Liver (tissue), 9 donors: Measurements from ENCODE around the gene ERBB4. TPM values are rescaled to one million over a fixed set of nuclear protein-coding genes. Genes with fewer than 3 reads are reported as not detected.

ENCODE experiments used
- DNase-seq: peaks from one replicate; pipeline ENCODE4 v3.0.0-alpha.2; 2017; ENCODE audit warnings: low spot score
- H3K27ac ChIP-seq, 2 donors: one replicate each; pipeline ENCODE4 v1.7.0; 2013; ENCODE audit warnings: inconsistent platforms in 2 of 2, low read length in 2 of 2, control low read depth in 1 of 2, low read depth in 1 of 2, mild to moderate bottlenecking in 1 of 2
- H3K27me3 ChIP-seq, 4 donors: one replicate each; pipeline versions ENCODE4 v1.6.1 to v1.7.0; 2013; ENCODE audit warnings: low read length in 3 of 4, inconsistent platforms in 1 of 4, mild to moderate bottlenecking in 1 of 4, moderate library complexity in 1 of 4; ENCODE audit not compliant: control insufficient read depth in 4 of 4, insufficient read depth in 4 of 4
- H3K36me3 ChIP-seq, 4 donors: one replicate each; pipeline versions ENCODE4 v1.6.1 to v1.7.0; 2013; ENCODE audit warnings: low read length in 3 of 4, mild to moderate bottlenecking in 3 of 4, low read depth in 1 of 4, moderate library complexity in 1 of 4; ENCODE audit not compliant: control insufficient read depth in 4 of 4, insufficient read depth in 3 of 4
- H3K4me1 ChIP-seq, 4 donors: one replicate each; pipeline versions ENCODE4 v1.6.1 to v1.7.0; 2013; ENCODE audit warnings: low read length in 3 of 4, mild to moderate bottlenecking in 3 of 4, moderate library complexity in 1 of 4; ENCODE audit not compliant: control insufficient read depth in 4 of 4, insufficient read depth in 4 of 4
- H3K4me3 ChIP-seq, 3 donors: one replicate each; pipeline versions ENCODE4 v1.6.1 to v1.7.0; 2013; ENCODE audit warnings: low read length in 3 of 3, control low read depth in 1 of 3, low read depth in 1 of 3, mild to moderate bottlenecking in 1 of 3
- H3K9ac ChIP-seq, 2 donors: one replicate each; pipeline ENCODE4 v1.7.0; 2013; ENCODE audit warnings: low read length in 2 of 2, mild to moderate bottlenecking in 2 of 2, moderate library complexity in 2 of 2, control low read depth in 1 of 2, low read depth in 1 of 2
- H3K9me3 ChIP-seq, 4 donors: one replicate each; pipeline versions ENCODE4 v1.6.1 to v1.7.0; 2013; ENCODE audit warnings: low read length in 3 of 4; ENCODE audit not compliant: control insufficient read depth in 4 of 4
- EGR1 ChIP-seq, 2 donors: IDR thresholded peaks; 2 replicates each; pipeline ENCODE4 v1.6.1; 2016 to 2018; ENCODE audit warnings: antibody characterized with exemption in 2 of 2, low read depth in 2 of 2
- FOXA1 ChIP-seq: IDR thresholded peaks from 2 replicates; pipeline ENCODE4 v1.6.1; 2016; ENCODE audit warnings: antibody characterized with exemption
- FOXA2 ChIP-seq: IDR thresholded peaks from 2 replicates; pipeline ENCODE4 v1.6.1; 2016; ENCODE audit warnings: antibody characterized with exemption
- GABPA ChIP-seq, 2 donors: IDR thresholded peaks in 1 of 2; conservative IDR thresholded peaks in 1 of 2; 2 replicates each; pipeline ENCODE4 v1.6.1; 2016; ENCODE audit warnings: antibody characterized with exemption in 2 of 2, mild to moderate bottlenecking in 1 of 2, moderate library complexity in 1 of 2
- HNF4A ChIP-seq, 2 donors: conservative IDR thresholded peaks; 2 replicates each; pipeline ENCODE4 v1.6.1; 2016; ENCODE audit warnings: antibody characterized with exemption in 2 of 2, mild to moderate bottlenecking in 2 of 2
- HNF4G ChIP-seq: IDR thresholded peaks from 2 replicates; pipeline ENCODE4 v1.6.1; 2016; ENCODE audit warnings: antibody characterized with exemption
- JUND ChIP-seq, 2 donors: IDR thresholded peaks; 2 replicates each; pipeline ENCODE4 v1.6.1; 2016; ENCODE audit warnings: antibody characterized with exemption in 2 of 2
- NR2F2 ChIP-seq: IDR thresholded peaks from 2 replicates; pipeline ENCODE4 v1.6.1; 2016; ENCODE audit warnings: antibody characterized with exemption
- RAD21 ChIP-seq, 2 donors: IDR thresholded peaks; 2 replicates each; pipeline ENCODE4 v1.6.1; 2016; ENCODE audit warnings: antibody characterized with exemption in 2 of 2, mild to moderate bottlenecking in 2 of 2
- RXRA ChIP-seq, 2 donors: IDR thresholded peaks; 2 replicates each; pipeline ENCODE4 v1.6.1; 2017 to 2018; ENCODE audit warnings: antibody characterized with exemption in 2 of 2, mild to moderate bottlenecking in 1 of 2
- SP1 ChIP-seq: IDR thresholded peaks from 2 replicates; pipeline ENCODE4 v1.6.1; 2018; ENCODE audit warnings: antibody characterized with exemption, mild to moderate bottlenecking
- TAF1 ChIP-seq: conservative IDR thresholded peaks from 2 replicates; pipeline ENCODE4 v1.6.1; 2016; ENCODE audit warnings: antibody characterized with exemption, mild to moderate bottlenecking
- YY1 ChIP-seq: IDR thresholded peaks from 2 replicates; pipeline ENCODE4 v1.6.1; 2016; ENCODE audit warnings: antibody characterized with exemption, mild to moderate bottlenecking
- polyA plus RNA-seq, 2 donors: library from polyadenylated mRNA; stranded (reverse) in 1 of 2; unstranded in 1 of 2; fragments of 200-250 nt in 1 of 2; fragments of >200 nt in 1 of 2; fragmentation: Nextera tagmentation in 1 of 2; extraction: Ambion mirVana in 1 of 2; gene quantifications; one replicate each; pipeline versions ENCODE4 v1.2.1 to v1.2.3, GENCODE V29; 2013 to 2015
- total RNA-seq, 2 donors: library from RNA; depleted of rRNA; stranded (reverse); fragments of >200 nt; gene quantifications; one replicate each; pipeline ENCODE4 v1.2.3, GENCODE V29; 2014
- TF ChIP-seq, protein P1 (sequence below): IDR thresholded peaks from 2 replicates; pipeline ENCODE4 v1.6.1; 2016; ENCODE audit warnings: antibody characterized with exemption
- TF ChIP-seq, protein P2 (sequence below): IDR thresholded peaks from 2 replicates; pipeline ENCODE4 v1.6.1; 2016; ENCODE audit warnings: antibody characterized with exemption
- TF ChIP-seq, protein P3 (sequence below): IDR thresholded peaks from 2 replicates; pipeline ENCODE4 v1.6.1; 2016; ENCODE audit warnings: antibody characterized with exemption, mild to moderate bottlenecking
- TF ChIP-seq, protein P4 (sequence below): fragments of 150-350 bp; IDR thresholded peaks from 2 replicates; pipeline ENCODE4 v1.5.1; 2017; ENCODE audit warnings: improper control_type of control experiment, low read depth, low read length; ENCODE audit not compliant: missing input control
- TF ChIP-seq, protein P5 (sequence below): IDR thresholded peaks from 2 replicates; pipeline ENCODE4 v1.6.1; 2016; ENCODE audit warnings: antibody characterized with exemption
- donor health status: healthy.
- donor health status: healthy.
- donor health status: healthy.
- donor health status: healthy.
- donor health status: healthy.

ERBB4 gene
- total and polyA plus RNA-seq, 4 donors: 0.03 to 0.42 TPM; not detected in 2

DNA sequence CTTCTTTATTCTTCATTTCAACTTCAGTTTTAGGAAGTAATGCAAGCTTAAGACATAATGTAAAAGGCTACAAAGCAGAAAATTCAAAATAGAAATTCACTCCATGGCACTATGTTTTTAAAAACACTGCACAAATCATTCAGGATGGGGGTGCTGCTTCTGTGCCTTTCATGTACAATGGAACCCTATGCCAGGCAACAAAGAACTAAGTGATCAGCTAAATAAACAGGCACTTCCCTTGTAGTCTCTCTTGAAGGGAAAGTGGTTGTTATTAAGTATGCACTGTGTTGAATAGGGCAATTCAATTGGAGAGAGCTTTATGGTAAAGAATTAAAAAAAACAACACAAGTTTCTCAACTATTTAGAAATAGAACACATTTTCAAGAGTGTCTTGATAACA is 10.9 kb upstream of the ERBB4 start:
- no peak overlapping the region for H3K4me3 ChIP-seq
- H3K36me3 ChIP-seq: no peaks in the 10 kb centered on the region
- DNase-seq: no peak
- no peaks in the 10 kb centered on the region for H3K9me3 ChIP-seq
- H3K27me3 ChIP-seq: no peaks in the 10 kb centered on the region
- no peak overlapping the region for H3K27ac ChIP-seq
- no peaks in the 10 kb centered on the region for H3K4me1 ChIP-seq
- no peak overlapping the region for H3K9ac ChIP-seq
- TF ChIP-seq, protein P1, sequence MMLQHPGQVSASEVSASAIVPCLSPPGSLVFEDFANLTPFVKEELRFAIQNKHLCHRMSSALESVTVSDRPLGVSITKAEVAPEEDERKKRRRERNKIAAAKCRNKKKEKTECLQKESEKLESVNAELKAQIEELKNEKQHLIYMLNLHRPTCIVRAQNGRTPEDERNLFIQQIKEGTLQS: no peak
- TF ChIP-seq SP1: no peak
- TF ChIP-seq RAD21 (IDR thresholded peaks at IDR 0.05): no peak
- TF ChIP-seq RXRA (IDR thresholded peaks at IDR 0.05): no peak
- no peak for TF ChIP-seq FOXA1
- TF ChIP-seq, protein P2, sequence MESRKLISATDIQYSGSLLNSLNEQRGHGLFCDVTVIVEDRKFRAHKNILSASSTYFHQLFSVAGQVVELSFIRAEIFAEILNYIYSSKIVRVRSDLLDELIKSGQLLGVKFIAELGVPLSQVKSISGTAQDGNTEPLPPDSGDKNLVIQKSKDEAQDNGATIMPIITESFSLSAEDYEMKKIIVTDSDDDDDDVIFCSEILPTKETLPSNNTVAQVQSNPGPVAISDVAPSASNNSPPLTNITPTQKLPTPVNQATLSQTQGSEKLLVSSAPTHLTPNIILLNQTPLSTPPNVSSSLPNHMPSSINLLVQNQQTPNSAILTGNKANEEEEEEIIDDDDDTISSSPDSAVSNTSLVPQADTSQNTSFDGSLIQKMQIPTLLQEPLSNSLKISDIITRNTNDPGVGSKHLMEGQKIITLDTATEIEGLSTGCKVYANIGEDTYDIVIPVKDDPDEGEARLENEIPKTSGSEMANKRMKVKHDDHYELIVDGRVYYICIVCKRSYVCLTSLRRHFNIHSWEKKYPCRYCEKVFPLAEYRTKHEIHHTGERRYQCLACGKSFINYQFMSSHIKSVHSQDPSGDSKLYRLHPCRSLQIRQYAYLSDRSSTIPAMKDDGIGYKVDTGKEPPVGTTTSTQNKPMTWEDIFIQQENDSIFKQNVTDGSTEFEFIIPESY: no peak
- TF ChIP-seq, protein P3, sequence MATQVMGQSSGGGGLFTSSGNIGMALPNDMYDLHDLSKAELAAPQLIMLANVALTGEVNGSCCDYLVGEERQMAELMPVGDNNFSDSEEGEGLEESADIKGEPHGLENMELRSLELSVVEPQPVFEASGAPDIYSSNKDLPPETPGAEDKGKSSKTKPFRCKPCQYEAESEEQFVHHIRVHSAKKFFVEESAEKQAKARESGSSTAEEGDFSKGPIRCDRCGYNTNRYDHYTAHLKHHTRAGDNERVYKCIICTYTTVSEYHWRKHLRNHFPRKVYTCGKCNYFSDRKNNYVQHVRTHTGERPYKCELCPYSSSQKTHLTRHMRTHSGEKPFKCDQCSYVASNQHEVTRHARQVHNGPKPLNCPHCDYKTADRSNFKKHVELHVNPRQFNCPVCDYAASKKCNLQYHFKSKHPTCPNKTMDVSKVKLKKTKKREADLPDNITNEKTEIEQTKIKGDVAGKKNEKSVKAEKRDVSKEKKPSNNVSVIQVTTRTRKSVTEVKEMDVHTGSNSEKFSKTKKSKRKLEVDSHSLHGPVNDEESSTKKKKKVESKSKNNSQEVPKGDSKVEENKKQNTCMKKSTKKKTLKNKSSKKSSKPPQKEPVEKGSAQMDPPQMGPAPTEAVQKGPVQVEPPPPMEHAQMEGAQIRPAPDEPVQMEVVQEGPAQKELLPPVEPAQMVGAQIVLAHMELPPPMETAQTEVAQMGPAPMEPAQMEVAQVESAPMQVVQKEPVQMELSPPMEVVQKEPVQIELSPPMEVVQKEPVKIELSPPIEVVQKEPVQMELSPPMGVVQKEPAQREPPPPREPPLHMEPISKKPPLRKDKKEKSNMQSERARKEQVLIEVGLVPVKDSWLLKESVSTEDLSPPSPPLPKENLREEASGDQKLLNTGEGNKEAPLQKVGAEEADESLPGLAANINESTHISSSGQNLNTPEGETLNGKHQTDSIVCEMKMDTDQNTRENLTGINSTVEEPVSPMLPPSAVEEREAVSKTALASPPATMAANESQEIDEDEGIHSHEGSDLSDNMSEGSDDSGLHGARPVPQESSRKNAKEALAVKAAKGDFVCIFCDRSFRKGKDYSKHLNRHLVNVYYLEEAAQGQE: no peak
- no peak for TF ChIP-seq JUND (IDR thresholded peaks at IDR 0.05)
- TF ChIP-seq FOXA2: no peak
- no peak for TF ChIP-seq HNF4G
- no peak for TF ChIP-seq HNF4A (conservative IDR thresholded peaks at IDR 0.05)
- TF ChIP-seq, protein P4, sequence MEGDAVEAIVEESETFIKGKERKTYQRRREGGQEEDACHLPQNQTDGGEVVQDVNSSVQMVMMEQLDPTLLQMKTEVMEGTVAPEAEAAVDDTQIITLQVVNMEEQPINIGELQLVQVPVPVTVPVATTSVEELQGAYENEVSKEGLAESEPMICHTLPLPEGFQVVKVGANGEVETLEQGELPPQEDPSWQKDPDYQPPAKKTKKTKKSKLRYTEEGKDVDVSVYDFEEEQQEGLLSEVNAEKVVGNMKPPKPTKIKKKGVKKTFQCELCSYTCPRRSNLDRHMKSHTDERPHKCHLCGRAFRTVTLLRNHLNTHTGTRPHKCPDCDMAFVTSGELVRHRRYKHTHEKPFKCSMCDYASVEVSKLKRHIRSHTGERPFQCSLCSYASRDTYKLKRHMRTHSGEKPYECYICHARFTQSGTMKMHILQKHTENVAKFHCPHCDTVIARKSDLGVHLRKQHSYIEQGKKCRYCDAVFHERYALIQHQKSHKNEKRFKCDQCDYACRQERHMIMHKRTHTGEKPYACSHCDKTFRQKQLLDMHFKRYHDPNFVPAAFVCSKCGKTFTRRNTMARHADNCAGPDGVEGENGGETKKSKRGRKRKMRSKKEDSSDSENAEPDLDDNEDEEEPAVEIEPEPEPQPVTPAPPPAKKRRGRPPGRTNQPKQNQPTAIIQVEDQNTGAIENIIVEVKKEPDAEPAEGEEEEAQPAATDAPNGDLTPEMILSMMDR: no peak
- no peak for TF ChIP-seq EGR1 (IDR thresholded peaks at IDR 0.05; ENCODE audit: low read depth in 2 of 2)
- no peak for TF ChIP-seq GABPA (IDR thresholded peaks at IDR 0.05 in 1 of 2, conservative IDR thresholded peaks at IDR 0.05 in 1 of 2)
- TF ChIP-seq, protein P5, sequence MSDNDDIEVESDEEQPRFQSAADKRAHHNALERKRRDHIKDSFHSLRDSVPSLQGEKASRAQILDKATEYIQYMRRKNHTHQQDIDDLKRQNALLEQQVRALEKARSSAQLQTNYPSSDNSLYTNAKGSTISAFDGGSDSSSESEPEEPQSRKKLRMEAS: no peak
- TF ChIP-seq YY1: no peak
- no peak for TF ChIP-seq TAF1
- no peak for TF ChIP-seq NR2F2
